Spleen (tissue), 11 donors: ENCODE data around the gene LRRC32. TPM values are rescaled to one million over a fixed set of nuclear protein-coding genes. Genes with fewer than 3 reads are reported as not detected.
A peak's percentile ranks its signal among the peaks of the same experiment; 100 is the strongest.

Experiments
- DNase-seq: peaks from one replicate; pipeline ENCODE4 v3.0.0-alpha.2; 2020
- H3K27ac ChIP-seq, 8 donors: fragments of 200-600 bp; sonication (generic) in 7 of 8; 1 replicate in 4 of 8; 2 replicates in 4 of 8; pipeline versions ENCODE4 v1.5.0 to v1.8.0; 2016 to 2021; ENCODE audit warnings: inconsistent platforms in 4 of 8, mild to moderate bottlenecking in 4 of 8, moderate library complexity in 1 of 8
- H3K27me3 ChIP-seq, 7 donors: fragments of 200-600 bp; sonication (generic) in 6 of 7; replicated peaks in 1 of 7; 1 replicate in 4 of 7; 2 replicates in 3 of 7; pipeline versions ENCODE4 v1.5.0 to v1.8.0; 2016 to 2021; ENCODE audit warnings: inconsistent platforms in 3 of 7, mild to moderate bottlenecking in 1 of 7
- H3K36me3 ChIP-seq, 6 donors: fragments of 200-600 bp; sonication (generic) in 5 of 6; 1 replicate in 4 of 6; 2 replicates in 2 of 6; pipeline versions ENCODE4 v1.5.0 to v1.8.0; 2016 to 2021; ENCODE audit warnings: inconsistent platforms in 2 of 6
- H3K4me1 ChIP-seq, 6 donors: fragments of 200-600 bp; sonication (generic) in 5 of 6; 1 replicate in 3 of 6; 2 replicates in 3 of 6; pipeline versions ENCODE4 v1.5.0 to v1.8.0; 2016 to 2021; ENCODE audit warnings: inconsistent platforms in 3 of 6
- H3K4me3 ChIP-seq, 8 donors: fragments of 200-600 bp; sonication (generic) in 7 of 8; 1 replicate in 4 of 8; 2 replicates in 4 of 8; pipeline versions ENCODE4 v1.5.0 to v1.8.0; 2016 to 2021; ENCODE audit warnings: inconsistent platforms in 4 of 8, mild to moderate bottlenecking in 4 of 8, moderate library complexity in 2 of 8
- H3K9me3 ChIP-seq, 8 donors: fragments of 200-600 bp; sonication (generic) in 7 of 8; 1 replicate in 4 of 8; 2 replicates in 4 of 8; pipeline versions ENCODE4 v1.5.0 to v1.8.0; 2016 to 2021; ENCODE audit warnings: inconsistent platforms in 4 of 8
- CTCF ChIP-seq, 11 experiments: fragments of 200-600 bp in 7 of 11; fragments of 450-650 bp in 4 of 11; sonication (generic) in 4 of 11; IDR thresholded peaks in 8 of 11; conservative IDR thresholded peaks in 3 of 11; 1 replicate in 7 of 11; 2 replicates in 4 of 11; pipeline versions ENCODE4 v1.4.0 to v1.8.0; 2016 to 2021; ENCODE audit warnings: antibody characterized with exemption in 11 of 11, inconsistent platforms in 4 of 11, mild to moderate bottlenecking in 1 of 11
- POLR2A ChIP-seq, 3 donors: fragments of 450-650 bp; IDR thresholded peaks; one replicate each; pipeline ENCODE4 v1.5.1; 2017; ENCODE audit warnings: antibody characterized with exemption in 3 of 3, mild to moderate bottlenecking in 1 of 3
- POLR2AphosphoS5 ChIP-seq, 3 donors: sonication (generic); formaldehyde crosslinking; IDR thresholded peaks; one replicate each; pipeline ENCODE4 v1.5.1; 2017; ENCODE audit warnings: antibody characterized with exemption in 3 of 3
- WGBS, 5 donors: extraction: QIAGEN DNeasy Blood & Tissue Kit in 3 of 5; methylation state at CpG; one replicate each; pipeline versions ENCODE4 v1.1.5 to v1.1.7; 2013 to 2018; 5-methylcytosine and 5-hydroxymethylcytosine counted together
- intact Hi-C: fragments of 100-400 bp; cut with DNase I; formaldehyde crosslinking; loops from one replicate; pipeline ENCODE4 v1.15.0; 2023; ENCODE audit warnings: low total_unique reads
- polyA plus RNA-seq, 3 donors: library from polyadenylated mRNA; stranded (reverse); fragments of 200-250 nt; gene quantifications; one replicate each; pipeline ENCODE4 v1.2.1, GENCODE V29; 2013
- total RNA-seq, 7 donors: library from RNA; depleted of rRNA in 3 of 7; stranded (reverse); fragments of >200 nt in 3 of 7; fragmentation: NEBNext Ultra II Directional in 4 of 7; extraction: Animal tissue kit (Norgen Biotek cat#: 25700) in 4 of 7; gene quantifications; one replicate each; pipeline versions ENCODE4 v1.1.0 to v1.2.1, GENCODE V29; 2016 to 2021
- donor health status: healthy with polysubstance abuse.
- donor health status: DM: no; HTN: no; CAD: no; lungs with moderate emphysema.
- donor health status: DM: no; HTN: no; CAD: no.
- donor health status: Bipolar disorder and iron deficiency.
- donor health status: healthy.
- donor health status: DM: no; HTN: no; CAD: no.
- donor health status: DM: yes; HTN: yes; CAD: no.

LRRC32 gene
- total and polyA plus RNA-seq, 10 donors = 25.9 to 214 (median 74.3) TPM

DNA sequence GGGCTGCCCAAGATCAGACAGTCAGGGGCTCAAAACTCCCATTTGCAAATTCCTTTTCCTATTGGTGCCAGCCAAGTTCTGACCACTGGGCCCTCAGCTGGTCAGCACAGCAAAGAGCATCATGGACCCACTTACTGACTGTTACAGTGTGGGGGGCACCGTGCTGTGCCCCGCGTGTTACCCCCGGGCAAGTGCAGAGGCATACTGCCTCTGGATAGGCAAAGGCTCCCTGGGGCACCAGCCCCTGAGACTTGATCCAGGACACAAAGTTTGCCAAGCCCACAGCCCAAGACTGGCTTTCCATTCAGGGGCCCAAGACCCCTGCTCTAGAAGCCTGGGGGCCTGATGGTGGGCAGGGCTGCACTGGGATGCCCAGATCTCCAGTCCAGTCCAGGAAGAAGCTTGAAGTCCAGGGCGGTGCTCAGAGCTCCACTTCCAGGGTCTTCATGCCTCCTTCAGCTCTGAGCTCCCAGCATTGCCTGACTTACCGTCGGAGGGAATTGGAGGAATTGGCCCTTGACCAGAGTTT, 6.6 kb downstream of the LRRC32 start:
- Histone ChIP-seq H3K27me3 (peaks cover 0 to 20% (median 0%) of the 10 kb centered on the region in 7 donors), H3K36me3 (peaks cover 0 to 44% (median 12%) of the 10 kb centered on the region in 6 donors), H3K9me3 (no peaks in the 10 kb centered on the region), H3K4me3 (no peak overlapping the region), H3K27ac (peak overlapping the region in 5 of 8 donors; percentile 78 to 83 (median 81)), H3K4me1 (peaks cover 15 to 73% (median 49%) of the 10 kb centered on the region in 6 donors)
- peak; percentile 41 for DNase-seq
- WGBS, 5 donors = 67 to 91% (median 90%) methylated on average over 6 to 7 of the region's 7 CpGs
- intact Hi-C loops = no loop called here
- TF ChIP-seq POLR2A (IDR thresholded peaks at IDR 0.05) (no peak), POLR2AphosphoS5 (IDR thresholded peaks at IDR 0.05) (no peak), CTCF (IDR thresholded peaks at IDR 0.05 in 8 of 11, conservative IDR thresholded peaks at IDR 0.05 in 3 of 11) (no peak)

DNA sequence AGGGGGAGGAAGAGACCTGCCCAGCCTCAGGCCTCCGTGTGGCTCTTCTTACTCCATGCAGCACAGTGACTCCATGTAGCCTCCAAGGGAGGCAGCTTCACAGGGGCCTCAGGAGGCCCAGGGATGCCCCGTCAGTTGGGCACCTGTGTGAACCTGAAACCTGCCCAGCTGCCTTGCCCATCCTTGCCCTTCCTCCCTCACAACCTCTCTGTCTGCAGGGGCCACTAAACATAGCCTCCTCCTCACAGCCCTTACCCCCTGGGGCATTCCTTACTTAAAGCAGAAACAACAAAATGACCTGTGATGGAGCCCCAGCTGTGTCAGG, 7.1 kb downstream of the LRRC32 start:
- Histone ChIP-seq H3K4me1 (peaks cover 15 to 71% (median 51%) of the 10 kb centered on the region in 6 donors), H3K27me3 (peaks cover 0 to 14% (median 0%) of the 10 kb centered on the region in 7 donors), H3K4me3 (no peak overlapping the region), H3K27ac (no peak overlapping the region), H3K9me3 (no peaks in the 10 kb centered on the region), H3K36me3 (peaks cover 0 to 50% (median 14%) of the 10 kb centered on the region in 6 donors)
- DNase-seq = peak; percentile 58
- 60 to 85% (median 72%) methylated on average over 2 of the region's 2 CpGs for WGBS, 5 donors
- TF ChIP-seq POLR2A (IDR thresholded peaks at IDR 0.05) (no peak), POLR2AphosphoS5 (IDR thresholded peaks at IDR 0.05) (no peak)
- intact Hi-C loops = no loop called here

GRCh38 chr11:76662656-76663485, 7.7 kb downstream of the LRRC32 start:
- WGBS, 5 donors = 86 to 94% (median 90%) methylated on average over 13 of the region's 13 CpGs
- Histone ChIP-seq H3K36me3 (peaks cover 0 to 54% (median 14%) of the 10 kb centered on the region in 6 donors), H3K27me3 (peaks cover 0 to 9% (median 0%) of the 10 kb centered on the region in 7 donors), H3K9me3 (no peaks in the 10 kb centered on the region), H3K4me3 (no peak overlapping the region), H3K27ac (peak overlapping the region in 1 of 8 donors; percentile 2), H3K4me1 (peaks cover 15 to 69% (median 55%) of the 10 kb centered on the region in 6 donors)
- DNase-seq = peak; percentile 56
- intact Hi-C loops = no loop called here
- TF ChIP-seq POLR2A (IDR thresholded peaks at IDR 0.05) (no peak), POLR2AphosphoS5 (IDR thresholded peaks at IDR 0.05) (no peak), CTCF (IDR thresholded peaks at IDR 0.05 in 8 of 11, conservative IDR thresholded peaks at IDR 0.05 in 3 of 11) (no peak)

- Histone ChIP-seq H3K4me1 (peaks cover 15 to 71% (median 55%) of the 10 kb centered on the region in 6 donors), H3K27me3 (no peaks in the 10 kb centered on the region), H3K9me3 (no peaks in the 10 kb centered on the region), H3K27ac (peak overlapping the region in 1 of 8 donors; percentile 2), H3K4me3 (no peak overlapping the region), H3K36me3 (peaks cover 0 to 63% (median 14%) of the 10 kb centered on the region in 6 donors)
- DNase-seq = peak; percentile 18
- WGBS, 5 donors = 76 to 90% (median 84%) methylated on average over 6 of the region's 6 CpGs
- TF ChIP-seq CTCF (IDR thresholded peaks at IDR 0.05 in 8 of 11, conservative IDR thresholded peaks at IDR 0.05 in 3 of 11) = no peak
- TF ChIP-seq POLR2A (IDR thresholded peaks at IDR 0.05) = no peak
- TF ChIP-seq POLR2AphosphoS5 (IDR thresholded peaks at IDR 0.05) = no peak
- intact Hi-C loops = no loop called here
These were observed 8.6 kb downstream of the LRRC32 start for GRCh38 chr11:76661834-76662434.
